Thoracic aorta (tissue), 2 donors: Measurements from ENCODE around the gene HNRNPC. TPM values are rescaled to one million over a fixed set of nuclear protein-coding genes. Genes with fewer than 3 reads are reported as not detected.

ENCODE experiments used
- ATAC-seq: fragments of 150-250 bp; one replicate; pipeline ENCODE4 v1.8.0; 2017; ENCODE audit warnings: low read depth; ENCODE audit not compliant: insufficient number of reproducible peaks, low FRiP score
- DNase-seq: peaks from one replicate; pipeline ENCODE4 v3.0.0-alpha.2; 2020; ENCODE audit warnings: low spot score
- H3K27ac ChIP-seq, 2 donors: fragments of 200-600 bp; sonication (generic); 1 replicate in 1 of 2; 2 replicates in 1 of 2; pipeline ENCODE4 v1.5.1; 2016; ENCODE audit warnings: mild to moderate bottlenecking in 2 of 2, moderate library complexity in 2 of 2
- H3K27me3 ChIP-seq: fragments of 200-600 bp; sonication (generic); replicated peaks from 2 replicates; pipeline ENCODE4 v1.6.0; 2016; ENCODE audit warnings: mild to moderate bottlenecking; ENCODE audit not compliant: insufficient read depth
- H3K36me3 ChIP-seq: fragments of 200-600 bp; sonication (generic); one replicate; pipeline ENCODE4 v1.5.1; 2016
- H3K4me1 ChIP-seq, 2 donors: fragments of 200-600 bp; sonication (generic); 1 replicate in 1 of 2; 2 replicates in 1 of 2; pipeline versions ENCODE4 v1.5.1 to v1.6.0; 2016; ENCODE audit warnings: low read depth in 2 of 2, mild to moderate bottlenecking in 1 of 2; ENCODE audit not compliant: control insufficient read depth in 1 of 2
- H3K4me3 ChIP-seq: fragments of 200-600 bp; sonication (generic); 2 replicates; pipeline ENCODE4 v1.5.1; 2016; ENCODE audit warnings: mild to moderate bottlenecking
- H3K9me3 ChIP-seq: fragments of 200-600 bp; sonication (generic); 2 replicates; pipeline ENCODE4 v1.5.1; 2016
- CTCF ChIP-seq: fragments of 200-600 bp; sonication (generic); IDR thresholded peaks from one replicate; pipeline ENCODE4 v1.5.1; 2019; ENCODE audit warnings: antibody characterized with exemption
- total RNA-seq, 2 donors: library from RNA; depleted of rRNA; stranded (reverse); fragments of >200 nt; gene quantifications; one replicate each; pipeline versions ENCODE4 v1.1.0 to v1.2.3, GENCODE V29; 2016

HNRNPC gene
- total RNA-seq: 100 to 1,000 TPM; 208 to 422 TPM

DNA sequence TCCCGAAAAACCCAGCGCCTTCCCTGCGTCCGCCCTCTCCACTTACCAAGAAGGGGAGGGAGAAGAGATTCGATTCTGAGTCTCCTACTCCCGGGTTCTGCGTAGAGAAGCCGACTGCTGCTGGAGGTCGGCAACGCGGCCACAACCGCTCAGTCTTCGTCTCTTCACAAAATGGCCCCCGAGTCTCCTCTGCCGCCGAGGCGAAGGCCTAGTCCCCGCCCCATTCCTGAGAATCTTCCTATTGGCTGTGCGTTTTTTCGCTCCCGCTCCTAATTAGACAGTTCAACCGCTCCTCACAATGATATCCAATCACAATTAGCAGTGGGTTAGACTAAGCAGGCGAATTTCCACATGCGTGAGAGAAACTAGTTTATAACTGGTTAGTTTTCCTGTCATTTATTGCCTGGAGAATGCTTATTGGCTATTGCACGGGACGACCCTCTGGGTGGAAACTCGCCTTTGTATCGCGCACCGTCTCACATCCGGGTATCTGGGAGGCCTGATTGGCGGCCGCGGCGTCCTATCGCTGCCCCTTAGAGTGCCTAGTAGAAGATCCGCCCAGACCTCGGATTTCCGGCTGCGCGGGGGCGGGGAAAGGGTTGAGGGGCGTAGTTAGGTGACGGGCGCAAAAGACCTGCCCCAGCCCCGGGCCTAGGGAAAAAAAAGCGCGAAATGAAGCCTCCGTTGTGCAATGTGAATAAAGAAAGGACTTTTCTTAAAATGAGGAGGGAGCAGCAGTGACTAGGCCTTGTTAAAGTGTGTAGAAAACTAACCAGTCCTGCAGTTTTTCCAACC, at the start of gene HNRNPC:
TSS of gene HNRNPC (minus strand) at position 191 of the 795 bp plus-strand sequence. CDS start 35,249 bp downstream, outside the sequence.
- Histone ChIP-seq H3K27me3 (no peaks in the 10 kb centered on the region), H3K9me3 (no peaks in the 10 kb centered on the region), H3K4me1 (peaks cover 29 to 32% of the 10 kb centered on the region in 2 donors), H3K27ac (peak within 1 kb of the TSS; percentile 94 to 95), H3K4me3 (peak within 1 kb of the TSS; percentile 92), H3K36me3 (peaks cover 5% of the 10 kb centered on the region)
- no peak for TF ChIP-seq CTCF
- DNase-seq (peak; percentile 100), ATAC-seq (peak; percentile 100)

GRCh38 chr14:21317398-21317797, 48.2 kb upstream of the HNRNPC start:
- Histone ChIP-seq H3K36me3 (no peaks in the 10 kb centered on the region), H3K27me3 (no peaks in the 10 kb centered on the region), H3K9me3 (no peaks in the 10 kb centered on the region), H3K4me1 (no peaks in the 10 kb centered on the region), H3K27ac (no peak overlapping the region), H3K4me3 (no peak overlapping the region)
- DNase-seq (no peak), ATAC-seq (no peak)
- TF ChIP-seq CTCF: no peak

DNA sequence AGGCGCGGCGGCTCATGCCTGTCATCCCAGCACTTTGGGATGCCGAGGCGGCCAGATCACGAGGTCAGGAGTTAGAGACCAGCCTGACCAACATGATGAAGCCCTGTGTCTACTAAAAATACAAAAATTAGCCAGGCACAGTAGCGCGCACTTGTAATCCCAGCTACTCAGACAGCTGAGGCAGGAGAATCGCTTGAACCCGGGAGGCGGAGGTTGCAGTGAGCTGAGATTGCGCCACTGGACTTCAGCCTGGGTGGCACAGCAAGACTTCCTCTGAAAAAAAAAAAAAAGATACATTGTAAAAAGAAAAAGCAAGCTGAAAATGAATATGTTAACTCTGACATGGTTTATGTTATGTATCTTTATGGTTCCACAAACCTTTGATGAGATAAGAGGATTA, 44.3 kb upstream of the HNRNPC start:
- Histone ChIP-seq H3K4me3 (no peak overlapping the region), H3K27ac (no peak overlapping the region), H3K4me1 (peaks cover 0 to under 1% of the 10 kb centered on the region in 2 donors), H3K9me3 (no peaks in the 10 kb centered on the region), H3K27me3 (no peaks in the 10 kb centered on the region), H3K36me3 (no peaks in the 10 kb centered on the region)
- DNase-seq (no peak), ATAC-seq (no peak)
- TF ChIP-seq CTCF: no peak

GRCh38 chr14:21311614-21312013, 42.4 kb upstream of the HNRNPC start:
- no peak for ATAC-seq
- H3K27ac ChIP-seq: no peak overlapping the region
- no peaks in the 10 kb centered on the region for H3K36me3 ChIP-seq
- no peaks in the 10 kb centered on the region for H3K27me3 ChIP-seq
- DNase-seq: no peak
- no peaks in the 10 kb centered on the region for H3K9me3 ChIP-seq
- TF ChIP-seq CTCF: no peak
- peaks cover 0 to 7% of the 10 kb centered on the region in 2 donors for H3K4me1 ChIP-seq
- H3K4me3 ChIP-seq: no peak overlapping the region

DNA sequence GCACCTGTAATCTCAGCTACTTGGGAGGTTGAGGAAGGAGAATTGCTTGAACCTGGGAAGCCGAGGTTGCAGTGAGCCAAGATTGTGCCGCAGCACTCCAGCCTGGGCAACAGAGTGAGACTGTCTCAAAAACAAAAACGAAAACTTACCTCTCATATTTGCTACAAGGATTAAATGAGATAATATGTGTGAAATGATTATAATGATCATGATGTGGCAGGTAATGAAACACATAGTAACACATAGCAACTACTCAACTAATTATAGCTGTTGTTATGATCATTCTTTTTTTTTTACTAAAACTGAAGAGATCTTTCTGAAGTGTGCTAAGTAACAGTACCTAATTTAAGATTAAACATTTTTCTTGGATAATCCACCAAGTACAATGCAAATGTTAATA, 40.7 kb upstream of the HNRNPC start:
- H3K9me3 ChIP-seq: no peaks in the 10 kb centered on the region
- H3K27ac ChIP-seq: no peak overlapping the region
- H3K4me1 ChIP-seq: peaks cover 0 to 7% of the 10 kb centered on the region in 2 donors
- no peak for TF ChIP-seq CTCF
- H3K36me3 ChIP-seq: no peaks in the 10 kb centered on the region
- H3K27me3 ChIP-seq: no peaks in the 10 kb centered on the region
- ATAC-seq: no peak
- no peak for DNase-seq
- H3K4me3 ChIP-seq: no peak overlapping the region
